HL-60 (cell line): ENCODE data around the gene ITGB1.

Experiments
- DNase-seq, 2 experiments: peaks; one replicate each; pipeline ENCODE4 v3.0.0-alpha.2; 2010 to 2020; ENCODE audit warnings: low read depth in 1 of 2, low spot score in 1 of 2
- H3K27ac ChIP-seq: fragments of 250-450 bp; sonication (Bioruptor Pico); replicated peaks from 2 replicates; pipeline ENCODE4 v1.5.1; 2020; ENCODE audit warnings: mild to moderate bottlenecking, moderate library complexity
- H3K27me3 ChIP-seq: fragments of 250-450 bp; sonication (Bioruptor Pico); 2 replicates; pipeline ENCODE4 v1.5.1; 2021; ENCODE audit warnings: mild to moderate bottlenecking, moderate library complexity; ENCODE audit not compliant: insufficient read depth, poor library complexity, severe bottlenecking
- H3K4me3 ChIP-seq: replicated peaks from 2 replicates; pipeline ENCODE4 v1.5.1; 2011; ENCODE audit warnings: mild to moderate bottlenecking, control low read depth, low read length; ENCODE audit not compliant: insufficient read depth
- GABPA ChIP-seq: IDR thresholded peaks from 2 replicates; pipeline ENCODE4 v1.6.1; 2012; ENCODE audit warnings: low read depth
- POLR2AphosphoS5 ChIP-seq: IDR thresholded peaks from 2 replicates; pipeline ENCODE4 v1.6.1; 2012; ENCODE audit warnings: low read depth
- SPI1 ChIP-seq: IDR thresholded peaks from 2 replicates; pipeline ENCODE4 v1.6.1; 2012; ENCODE audit warnings: low read depth, mild to moderate bottlenecking, borderline replicate concordance
- TF ChIP-seq, protein P1 (sequence below): IDR thresholded peaks from 2 replicates; pipeline ENCODE4 v1.6.1; 2012; ENCODE audit warnings: low read depth; ENCODE audit not compliant: insufficient replicate concordance
- TF ChIP-seq, protein P2 (sequence below): IDR thresholded peaks from one replicate; pipeline ENCODE4 v1.5.1; 2011; ENCODE audit warnings: low read length, control low read depth, inconsistent platforms; ENCODE audit not compliant: insufficient read depth

Gene ITGB1

GRCh38 chr10:32932225-32932729 is 25.8 kb downstream of the ITGB1 start:
- Histone ChIP-seq H3K4me3 (no peak overlapping the region), H3K27ac (no peak overlapping the region), H3K27me3 (no peaks in the 10 kb centered on the region)
- DNase-seq, result no peak
- TF ChIP-seq, protein P1, sequence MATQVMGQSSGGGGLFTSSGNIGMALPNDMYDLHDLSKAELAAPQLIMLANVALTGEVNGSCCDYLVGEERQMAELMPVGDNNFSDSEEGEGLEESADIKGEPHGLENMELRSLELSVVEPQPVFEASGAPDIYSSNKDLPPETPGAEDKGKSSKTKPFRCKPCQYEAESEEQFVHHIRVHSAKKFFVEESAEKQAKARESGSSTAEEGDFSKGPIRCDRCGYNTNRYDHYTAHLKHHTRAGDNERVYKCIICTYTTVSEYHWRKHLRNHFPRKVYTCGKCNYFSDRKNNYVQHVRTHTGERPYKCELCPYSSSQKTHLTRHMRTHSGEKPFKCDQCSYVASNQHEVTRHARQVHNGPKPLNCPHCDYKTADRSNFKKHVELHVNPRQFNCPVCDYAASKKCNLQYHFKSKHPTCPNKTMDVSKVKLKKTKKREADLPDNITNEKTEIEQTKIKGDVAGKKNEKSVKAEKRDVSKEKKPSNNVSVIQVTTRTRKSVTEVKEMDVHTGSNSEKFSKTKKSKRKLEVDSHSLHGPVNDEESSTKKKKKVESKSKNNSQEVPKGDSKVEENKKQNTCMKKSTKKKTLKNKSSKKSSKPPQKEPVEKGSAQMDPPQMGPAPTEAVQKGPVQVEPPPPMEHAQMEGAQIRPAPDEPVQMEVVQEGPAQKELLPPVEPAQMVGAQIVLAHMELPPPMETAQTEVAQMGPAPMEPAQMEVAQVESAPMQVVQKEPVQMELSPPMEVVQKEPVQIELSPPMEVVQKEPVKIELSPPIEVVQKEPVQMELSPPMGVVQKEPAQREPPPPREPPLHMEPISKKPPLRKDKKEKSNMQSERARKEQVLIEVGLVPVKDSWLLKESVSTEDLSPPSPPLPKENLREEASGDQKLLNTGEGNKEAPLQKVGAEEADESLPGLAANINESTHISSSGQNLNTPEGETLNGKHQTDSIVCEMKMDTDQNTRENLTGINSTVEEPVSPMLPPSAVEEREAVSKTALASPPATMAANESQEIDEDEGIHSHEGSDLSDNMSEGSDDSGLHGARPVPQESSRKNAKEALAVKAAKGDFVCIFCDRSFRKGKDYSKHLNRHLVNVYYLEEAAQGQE, result no peak
- TF ChIP-seq POLR2AphosphoS5, result no peak
- TF ChIP-seq SPI1, result no peak
- TF ChIP-seq, protein P2, sequence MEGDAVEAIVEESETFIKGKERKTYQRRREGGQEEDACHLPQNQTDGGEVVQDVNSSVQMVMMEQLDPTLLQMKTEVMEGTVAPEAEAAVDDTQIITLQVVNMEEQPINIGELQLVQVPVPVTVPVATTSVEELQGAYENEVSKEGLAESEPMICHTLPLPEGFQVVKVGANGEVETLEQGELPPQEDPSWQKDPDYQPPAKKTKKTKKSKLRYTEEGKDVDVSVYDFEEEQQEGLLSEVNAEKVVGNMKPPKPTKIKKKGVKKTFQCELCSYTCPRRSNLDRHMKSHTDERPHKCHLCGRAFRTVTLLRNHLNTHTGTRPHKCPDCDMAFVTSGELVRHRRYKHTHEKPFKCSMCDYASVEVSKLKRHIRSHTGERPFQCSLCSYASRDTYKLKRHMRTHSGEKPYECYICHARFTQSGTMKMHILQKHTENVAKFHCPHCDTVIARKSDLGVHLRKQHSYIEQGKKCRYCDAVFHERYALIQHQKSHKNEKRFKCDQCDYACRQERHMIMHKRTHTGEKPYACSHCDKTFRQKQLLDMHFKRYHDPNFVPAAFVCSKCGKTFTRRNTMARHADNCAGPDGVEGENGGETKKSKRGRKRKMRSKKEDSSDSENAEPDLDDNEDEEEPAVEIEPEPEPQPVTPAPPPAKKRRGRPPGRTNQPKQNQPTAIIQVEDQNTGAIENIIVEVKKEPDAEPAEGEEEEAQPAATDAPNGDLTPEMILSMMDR, result no peak
- no peak for TF ChIP-seq GABPA

DNA sequence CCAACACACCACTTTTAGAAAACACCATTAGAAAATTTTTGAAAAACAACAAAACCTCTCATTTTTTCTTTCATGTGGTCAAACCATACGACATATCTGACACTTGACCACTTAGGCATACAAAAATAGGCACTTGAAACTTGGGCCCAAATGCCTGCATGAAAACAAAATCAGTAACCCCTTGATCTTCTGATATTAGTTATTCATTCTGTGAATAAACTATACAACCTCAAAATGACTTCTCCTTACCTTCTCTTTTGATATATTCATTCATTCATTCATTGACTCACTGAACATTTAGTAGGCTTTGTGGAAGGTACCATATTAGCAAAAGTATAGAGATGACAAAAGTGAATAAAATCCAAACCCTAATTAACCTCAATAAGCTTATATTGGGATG is 26.4 kb downstream of the ITGB1 start:
- H3K4me3 ChIP-seq, result no peak overlapping the region
- no peak for DNase-seq
- H3K27me3 ChIP-seq, result no peaks in the 10 kb centered on the region
- no peak overlapping the region for H3K27ac ChIP-seq
- TF ChIP-seq, protein P2, result no peak
- TF ChIP-seq, protein P1, result no peak
- TF ChIP-seq GABPA (no peak), SPI1 (no peak), POLR2AphosphoS5 (no peak)

- Histone ChIP-seq H3K27me3 (no peaks in the 10 kb centered on the region), H3K27ac (no peak overlapping the region), H3K4me3 (no peak overlapping the region)
- TF ChIP-seq, protein P2, result no peak
- no peak for TF ChIP-seq GABPA
- TF ChIP-seq POLR2AphosphoS5, result no peak
- TF ChIP-seq, protein P1, result no peak
- no peak for TF ChIP-seq SPI1
- no peak for DNase-seq
Measured at GRCh38 chr10:32930036-32930435, 28.0 kb downstream of the ITGB1 start.
